Osteoblast (primary cell): ENCODE measurements around the gene USP22. TPM values are rescaled to one million over a fixed set of nuclear protein-coding genes. Genes with fewer than 3 reads are reported as not detected.

Experiments
- DNase-seq: peaks from one replicate; pipeline ENCODE4 v3.0.0; 2011; ENCODE audit warnings: low spot score, mixed read lengths; ENCODE audit not compliant: insufficient read length; ENCODE audit errors: missing footprints
- H2AFZ ChIP-seq: 2 replicates; pipeline ENCODE4 v1.6.0; 2011; ENCODE audit warnings: mild to moderate bottlenecking, low read length
- H3K27ac ChIP-seq: 2 replicates; pipeline ENCODE4 v1.5.1; 2011; ENCODE audit warnings: mild to moderate bottlenecking, low read depth, low read length, moderate library complexity
- H3K27me3 ChIP-seq: 2 replicates; pipeline ENCODE4 v1.6.0; 2012; ENCODE audit warnings: mild to moderate bottlenecking, control low read depth, inconsistent platforms, low read length, moderate library complexity; ENCODE audit not compliant: insufficient read depth
- H3K36me3 ChIP-seq: 2 replicates; pipeline ENCODE4 v1.5.1; 2011; ENCODE audit warnings: mild to moderate bottlenecking, low read length, control low read depth, moderate library complexity; ENCODE audit not compliant: insufficient read depth
- H3K4me1 ChIP-seq: 2 replicates; pipeline ENCODE4 v1.5.1; 2011; ENCODE audit warnings: mild to moderate bottlenecking, low read length, control low read depth, moderate library complexity; ENCODE audit not compliant: insufficient read depth
- H3K4me2 ChIP-seq: 2 replicates; pipeline ENCODE4 v1.6.0; 2011; ENCODE audit warnings: mild to moderate bottlenecking, low read length; ENCODE audit not compliant: insufficient read depth
- H3K4me3 ChIP-seq: fragments of 200-600 bp; sonication (generic); 3 replicates; pipeline ENCODE4 v1.5.1; 2012; ENCODE audit warnings: mild to moderate bottlenecking, low read length, inconsistent platforms; ENCODE audit not compliant: insufficient read depth
- H3K79me2 ChIP-seq: 2 replicates; pipeline ENCODE4 v1.6.0; 2012; ENCODE audit warnings: mild to moderate bottlenecking, low read length, control low read depth, inconsistent platforms; ENCODE audit not compliant: insufficient read depth
- H3K9me3 ChIP-seq: 2 replicates; pipeline ENCODE4 v1.5.1; 2011; ENCODE audit warnings: low read depth, low read length, control low read depth
- H4K20me1 ChIP-seq: 2 replicates; pipeline ENCODE4 v1.6.0; 2012; ENCODE audit warnings: mild to moderate bottlenecking, low read length, control low read depth; ENCODE audit not compliant: insufficient read depth
- CTCF ChIP-seq: IDR thresholded peaks from 2 replicates; pipeline ENCODE4 v1.5.1; 2011; ENCODE audit warnings: mild to moderate bottlenecking, low read depth, low read length, moderate library complexity; ENCODE audit errors: extremely low read depth
- total RNA-seq: library from RNA; depleted of rRNA; stranded (reverse); fragments of >200 nt; gene quantifications from 2 replicates; pipeline ENCODE4 v1.2.3, GENCODE V29; 2012

USP22 gene
- total RNA-seq, 1 donor, result 293 TPM

GRCh38 chr17:21049457-21049856 lies 6.6 kb upstream of the USP22 start:
- no peaks in the 10 kb centered on the region for H3K36me3 ChIP-seq
- H3K27me3 ChIP-seq, result no peaks in the 10 kb centered on the region
- no peak overlapping the region for H3K4me2 ChIP-seq
- H3K4me3 ChIP-seq, result no peak overlapping the region
- no peak for DNase-seq
- H3K79me2 ChIP-seq, result no peaks in the 10 kb centered on the region
- H2AFZ ChIP-seq, result no peak overlapping the region
- no peaks in the 10 kb centered on the region for H4K20me1 ChIP-seq
- no peak overlapping the region for H3K27ac ChIP-seq
- no peaks in the 10 kb centered on the region for H3K9me3 ChIP-seq
- no peaks in the 10 kb centered on the region for H3K4me1 ChIP-seq
- no peak for TF ChIP-seq CTCF

- no peak for TF ChIP-seq CTCF
- H2AFZ ChIP-seq, result no peak overlapping the region
- no peak overlapping the region for H3K4me3 ChIP-seq
- peaks cover 6% of the 10 kb centered on the region for H4K20me1 ChIP-seq
- no peaks in the 10 kb centered on the region for H3K9me3 ChIP-seq
- peaks cover 15% of the 10 kb centered on the region for H3K79me2 ChIP-seq
- no peak overlapping the region for H3K4me2 ChIP-seq
- H3K36me3 ChIP-seq, result no peaks in the 10 kb centered on the region
- no peaks in the 10 kb centered on the region for H3K27me3 ChIP-seq
- no peak overlapping the region for H3K27ac ChIP-seq
- DNase-seq, result no peak
- peaks cover 8% of the 10 kb centered on the region for H3K4me1 ChIP-seq
These were observed 3.4 kb upstream of the USP22 start for GRCh38 chr17:21046216-21046615.

DNA sequence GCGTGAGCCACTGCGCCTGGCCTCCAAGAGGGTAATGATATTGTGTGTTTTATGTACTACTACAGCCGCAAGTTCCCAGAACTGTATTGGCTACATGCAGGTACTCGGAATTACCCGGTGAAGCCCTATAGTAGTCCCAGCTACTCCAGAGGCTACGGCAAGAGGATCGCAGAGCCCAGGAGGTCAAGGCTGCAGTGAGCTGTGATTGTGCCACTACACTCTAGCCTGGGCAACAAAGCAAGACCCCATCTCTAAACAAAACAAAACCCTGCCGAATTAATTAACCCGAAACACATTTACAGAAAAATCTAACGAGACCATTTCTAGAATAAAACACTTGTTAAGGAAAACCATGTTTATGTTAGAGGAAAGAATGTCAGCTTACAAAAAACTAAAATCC lies 2.2 kb upstream of the USP22 start:
- Histone ChIP-seq H4K20me1 (peaks cover 18% of the 10 kb centered on the region), H3K9me3 (no peaks in the 10 kb centered on the region), H3K4me1 (peaks cover 15% of the 10 kb centered on the region), H3K79me2 (peaks cover 27% of the 10 kb centered on the region), H3K4me3 (no peak overlapping the region), H3K27ac (no peak overlapping the region), H3K27me3 (no peaks in the 10 kb centered on the region), H3K36me3 (no peaks in the 10 kb centered on the region), H2AFZ (no peak overlapping the region), H3K4me2 (no peak overlapping the region)
- no peak for DNase-seq
- no peak for TF ChIP-seq CTCF

DNA sequence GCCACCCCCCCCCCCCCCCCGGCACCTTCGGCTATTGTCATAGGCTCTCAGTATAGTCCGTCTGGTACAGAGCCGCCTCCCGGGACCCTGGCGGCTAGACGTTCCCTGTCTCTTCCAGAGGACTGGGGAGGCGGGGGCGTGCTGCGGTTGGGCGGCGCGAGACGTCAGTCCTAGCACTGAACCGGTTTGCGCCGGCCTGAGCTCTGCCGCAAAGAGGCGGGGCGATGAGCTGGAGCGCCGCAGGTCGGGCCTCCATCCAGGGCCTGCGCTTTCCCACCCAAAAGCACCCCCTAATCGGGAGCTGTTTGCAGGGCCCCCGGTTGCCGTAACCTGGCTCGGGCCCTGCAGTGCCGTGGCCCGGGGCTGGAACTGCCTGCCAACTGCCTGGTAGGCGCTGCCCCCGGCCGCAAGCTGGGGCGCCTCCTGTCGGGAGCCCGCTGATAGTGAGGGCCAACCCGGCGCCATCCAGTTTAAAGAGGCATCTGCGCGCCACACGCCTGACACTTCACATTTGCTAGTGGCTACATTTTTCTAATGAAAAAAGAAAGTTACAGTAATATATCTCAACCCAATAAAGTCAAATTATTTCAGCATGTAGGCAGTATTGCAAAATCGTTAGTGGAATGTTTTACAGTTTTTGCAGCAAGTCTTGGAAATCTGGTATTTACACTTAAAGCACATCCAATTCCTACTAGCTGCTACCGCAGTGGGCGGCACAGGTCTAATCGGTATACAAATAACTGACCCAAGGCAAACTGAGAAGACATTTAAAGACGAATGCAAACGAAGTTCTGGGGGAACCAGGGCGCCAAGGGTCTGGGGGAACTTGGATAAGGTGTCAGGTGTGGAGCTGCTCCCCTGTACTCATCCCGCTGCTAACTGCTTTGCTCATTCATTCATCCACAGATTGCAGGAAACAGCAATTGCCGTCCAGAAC lies 753 bp upstream of the USP22 start:
- Histone ChIP-seq H3K27ac (peak overlapping the region; percentile 95), H3K79me2 (peaks cover 41% of the 10 kb centered on the region), H3K4me1 (peaks cover 27% of the 10 kb centered on the region), H3K4me2 (peak overlapping the region; percentile 85), H3K27me3 (no peaks in the 10 kb centered on the region), H3K36me3 (no peaks in the 10 kb centered on the region), H2AFZ (peak overlapping the region; percentile 46), H3K9me3 (no peaks in the 10 kb centered on the region), H4K20me1 (peaks cover 28% of the 10 kb centered on the region), H3K4me3 (peak overlapping the region; percentile 79)
- peak; percentile 74 for TF ChIP-seq CTCF
- DNase-seq, result no peak
